Hematopoietic multipotent progenitor cell treated with erythropoietin and hydrocortisone succinate and interleukin-3 and kit ligand, for 17 days (in vitro differentiated cells): ENCODE results near the gene CD200.

Source experiments
- DNase-seq: peaks from one replicate; pipeline ENCODE4 v3.0.0-alpha.2; 2015; ENCODE audit warnings: low spot score

The CD200 gene

DNA sequence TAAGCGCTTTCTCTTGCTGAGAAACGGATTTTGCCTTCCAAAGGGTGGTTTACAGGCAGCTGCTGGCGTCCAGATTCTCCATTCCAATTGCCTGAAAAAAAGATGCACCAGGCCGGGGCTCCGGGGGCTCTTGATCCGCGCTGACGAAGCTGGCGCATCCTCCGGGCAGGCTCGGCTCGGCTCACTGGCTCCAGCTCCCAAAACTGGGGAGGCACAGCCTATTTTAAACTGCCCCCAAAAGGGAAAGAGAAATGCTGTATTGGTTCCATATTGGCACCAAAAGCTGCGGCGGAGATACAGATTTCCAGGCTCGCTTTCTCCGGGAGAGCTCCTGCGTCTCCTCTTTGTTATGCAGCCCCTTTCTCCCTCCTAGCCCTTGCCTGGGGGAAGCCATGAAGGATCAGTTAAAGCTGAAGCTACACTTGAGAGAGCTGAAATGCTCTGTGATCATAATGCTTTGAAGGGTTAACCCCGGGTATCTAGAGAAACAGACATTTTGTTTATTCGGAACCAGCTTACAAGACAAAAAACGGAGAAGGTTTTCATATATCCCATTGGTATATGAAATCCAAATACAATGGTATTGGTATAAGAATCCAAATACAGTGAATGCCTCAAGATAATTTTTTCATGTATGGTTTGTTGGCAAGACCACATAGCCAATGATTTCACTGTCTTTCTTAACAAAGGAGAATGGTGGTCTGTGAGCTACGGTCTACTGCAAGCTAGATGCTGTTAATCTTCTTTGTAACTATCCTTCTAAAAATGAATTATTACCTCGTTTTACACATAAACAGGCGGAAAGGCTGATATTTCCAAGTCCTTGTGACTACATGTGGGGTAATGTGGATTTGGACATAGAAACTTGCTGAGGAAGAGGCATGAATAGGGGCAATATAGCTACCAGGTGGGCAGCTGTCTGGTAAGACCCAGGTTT lies 693 bp downstream of the CD200 start:
- DNase-seq = no peak

- no peak for DNase-seq
Measured at GRCh38 chr3:112334691-112335433, 1.9 kb downstream of the CD200 start.

DNA sequence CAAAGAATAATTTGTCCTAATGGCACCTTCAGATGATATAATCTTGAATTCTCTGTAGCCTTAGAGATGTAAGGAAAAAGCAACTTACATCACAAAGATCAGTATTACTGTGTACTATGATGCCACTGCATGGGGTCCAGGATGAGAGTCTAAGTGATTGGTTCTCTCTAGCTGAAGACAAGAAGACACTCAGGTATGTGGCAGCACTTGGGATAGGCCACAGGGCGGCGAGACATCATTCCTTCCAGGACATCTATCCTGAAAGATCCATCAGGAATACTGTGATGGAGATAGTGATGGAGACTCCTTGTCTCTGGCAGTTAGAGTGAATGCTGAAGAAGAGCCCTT lies 2.5 kb downstream of the CD200 start:
- no peak for DNase-seq

DNA sequence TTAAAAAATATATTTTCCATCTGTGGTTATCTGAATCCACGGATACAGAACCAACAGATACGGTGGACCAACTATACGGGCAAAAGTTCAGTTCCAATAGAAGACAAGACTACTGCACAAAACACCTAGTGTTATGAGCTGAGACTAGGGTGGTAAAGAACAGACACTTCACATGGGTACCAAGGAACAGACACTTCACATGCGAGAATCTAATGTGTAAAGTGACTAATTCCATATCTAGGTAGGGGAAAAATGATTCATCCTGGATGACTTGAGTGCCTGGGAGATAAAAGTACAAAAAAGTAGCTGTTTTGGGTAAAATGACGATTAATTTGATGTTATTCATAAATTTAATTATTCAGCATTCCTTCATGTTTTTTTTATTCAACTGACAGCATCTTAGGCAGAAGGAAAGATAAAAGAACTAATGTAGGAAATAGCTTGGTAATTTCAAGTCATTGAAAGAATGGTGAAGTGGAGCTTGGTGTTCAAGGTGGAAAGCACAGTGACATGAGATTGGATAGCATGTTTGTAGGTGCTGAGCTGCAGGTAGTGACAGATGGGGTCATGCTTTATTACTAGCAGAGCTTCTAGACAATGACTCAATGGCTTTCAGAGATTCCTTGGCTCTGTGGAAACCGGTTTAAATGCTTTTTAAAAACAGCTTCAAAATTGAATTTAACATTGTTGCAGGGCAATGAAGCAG lies 5.2 kb downstream of the CD200 start:
- no peak for DNase-seq

GRCh38 chr3:112338727-112339056 lies 5.7 kb downstream of the CD200 start:
- no peak for DNase-seq

DNA sequence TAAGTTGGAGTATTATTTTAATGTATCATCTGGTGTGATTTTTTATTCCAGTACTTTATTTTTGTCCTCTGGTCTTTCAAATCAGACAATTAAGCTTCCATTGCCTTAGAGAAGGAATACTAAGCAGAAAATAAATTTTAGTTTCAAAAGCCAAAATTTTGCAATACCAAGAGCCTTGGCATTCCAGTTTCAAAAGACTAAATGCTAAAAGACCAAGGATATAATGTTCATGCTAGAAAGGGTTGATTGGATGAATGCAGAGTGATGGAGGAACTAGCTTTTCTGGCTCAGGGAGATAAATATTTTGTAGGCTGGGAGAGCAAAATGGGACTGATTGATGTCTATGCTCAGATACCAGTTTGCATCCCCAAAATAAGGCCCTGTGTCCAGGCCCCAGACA lies 6.2 kb downstream of the CD200 start:
- DNase-seq = no peak

GRCh38 chr3:112339609-112340008 lies 6.7 kb downstream of the CD200 start:
- no peak for DNase-seq

GRCh38 chr3:112341386-112341785 lies 8.4 kb downstream of the CD200 start:
- DNase-seq = no peak

DNA sequence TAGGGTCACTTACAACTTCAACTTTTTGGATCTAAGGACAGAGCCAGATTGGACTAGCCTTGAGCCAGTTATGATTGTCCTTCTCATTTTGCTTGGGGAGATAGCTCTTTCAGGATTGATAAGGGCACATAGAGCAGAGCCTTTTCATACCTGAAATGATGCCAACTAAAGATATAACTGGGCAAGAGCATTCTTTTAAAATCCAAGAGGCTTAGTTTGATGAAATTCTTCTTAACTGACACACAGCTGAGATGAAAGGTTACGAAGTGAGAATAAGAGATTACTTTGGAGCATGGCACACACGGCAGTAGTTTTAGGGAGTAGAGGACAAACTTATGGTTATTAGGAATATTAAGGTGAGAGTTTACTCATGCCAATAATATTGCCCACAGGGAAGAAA lies 12.7 kb downstream of the CD200 start:
- no peak for DNase-seq

- no peak for DNase-seq
Measured at GRCh38 chr3:112346491-112347122, 13.7 kb downstream of the CD200 start.

DNA sequence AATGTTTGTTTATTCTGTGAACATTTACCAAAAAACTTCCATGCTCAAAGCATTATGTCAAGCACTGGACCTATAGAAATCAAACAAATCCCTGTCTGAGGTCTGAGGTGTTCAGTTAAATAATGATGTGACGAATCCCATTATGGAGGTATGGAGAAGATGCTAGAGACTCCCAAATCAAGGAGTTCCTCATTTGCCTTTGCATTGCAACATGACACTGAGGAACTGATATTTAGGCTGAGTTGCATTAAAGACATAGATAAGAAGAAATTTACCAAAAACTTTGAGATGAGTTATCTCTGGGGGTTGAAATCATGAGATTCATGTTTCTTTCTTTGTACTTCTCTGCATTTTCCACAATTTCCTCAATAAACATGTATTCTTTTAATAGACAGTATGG lies 16.0 kb downstream of the CD200 start:
- DNase-seq = no peak

DNA sequence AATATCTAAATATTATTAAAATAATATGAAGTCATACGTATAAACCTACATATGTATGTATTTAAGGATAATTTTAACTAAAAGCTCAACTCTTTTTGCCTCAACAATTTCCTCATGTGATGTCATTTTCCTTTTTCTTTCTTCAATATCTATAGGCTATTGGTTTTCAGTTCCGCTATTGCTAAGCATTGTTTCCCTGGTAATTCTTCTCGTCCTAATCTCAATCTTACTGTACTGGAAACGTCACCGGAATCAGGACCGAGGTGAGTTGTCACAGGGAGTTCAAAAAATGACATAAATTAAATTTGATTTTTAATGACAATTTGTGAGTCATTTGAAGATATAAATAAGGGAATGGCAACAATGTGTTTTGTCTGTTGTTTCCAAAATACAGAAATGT lies 16.6 kb downstream of the CD200 start:
- DNase-seq = no peak

DNA sequence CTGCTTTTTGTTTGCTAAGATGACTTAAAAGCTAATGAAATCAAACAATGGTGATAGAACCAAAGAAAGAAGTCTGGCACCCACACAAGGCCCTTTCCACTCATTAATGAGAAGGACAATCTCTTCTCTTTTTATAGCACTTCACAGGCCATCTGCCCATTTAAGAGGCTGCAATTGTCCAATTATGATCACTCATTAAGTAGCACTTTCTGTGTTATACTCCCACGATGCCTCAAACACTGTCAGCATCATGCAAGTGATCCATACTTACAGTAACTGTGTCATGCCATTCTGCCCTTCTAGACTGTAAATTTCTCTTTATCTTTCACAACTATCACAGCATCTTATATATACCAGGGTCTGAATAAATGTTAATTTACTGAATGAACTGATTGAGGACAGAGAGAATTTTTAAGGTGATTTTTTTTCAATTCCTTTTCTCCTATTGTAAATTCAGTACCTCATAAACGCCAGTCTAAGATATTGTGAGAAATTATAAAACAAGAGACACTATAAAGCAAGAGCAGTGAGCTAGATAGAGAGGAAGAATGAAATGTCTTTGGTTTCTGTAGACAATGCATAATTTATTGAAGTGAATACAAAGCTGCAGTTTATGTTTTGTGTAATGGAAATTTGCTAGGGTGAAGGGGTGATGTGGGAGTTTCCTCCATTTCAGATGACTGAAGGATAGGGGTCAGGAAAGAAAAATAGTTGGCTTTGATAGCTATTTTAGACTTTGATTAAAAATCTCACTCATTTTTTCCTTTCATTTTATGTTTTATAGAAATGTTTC lies 17.3 kb downstream of the CD200 start:
- DNase-seq = no peak

GRCh38 chr3:112351036-112351435 lies 18.1 kb downstream of the CD200 start:
- DNase-seq = no peak

GRCh38 chr3:112351823-112352222 lies 18.9 kb downstream of the CD200 start:
- no peak for DNase-seq

GRCh38 chr3:112352720-112353119 lies 19.8 kb downstream of the CD200 start:
- no peak for DNase-seq

DNA sequence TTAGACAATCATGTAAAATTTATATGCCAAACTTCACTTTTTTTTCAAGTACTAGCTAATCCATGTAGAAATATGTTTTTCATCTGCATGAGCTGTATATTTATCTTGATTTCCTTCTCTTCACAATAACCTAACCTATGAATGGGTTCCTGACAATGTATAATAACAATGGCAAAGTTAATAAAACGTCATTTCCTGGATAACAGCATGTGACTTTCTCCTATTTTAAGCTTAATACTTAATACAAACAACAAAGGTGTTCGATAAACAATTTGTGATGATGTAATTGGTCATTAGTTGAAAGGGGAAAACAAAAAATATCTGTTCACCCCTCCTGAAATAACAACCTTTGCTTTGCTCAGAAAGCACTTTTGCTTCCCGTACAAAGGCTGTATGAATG lies 20.4 kb downstream of the CD200 start:
- no peak for DNase-seq

DNA sequence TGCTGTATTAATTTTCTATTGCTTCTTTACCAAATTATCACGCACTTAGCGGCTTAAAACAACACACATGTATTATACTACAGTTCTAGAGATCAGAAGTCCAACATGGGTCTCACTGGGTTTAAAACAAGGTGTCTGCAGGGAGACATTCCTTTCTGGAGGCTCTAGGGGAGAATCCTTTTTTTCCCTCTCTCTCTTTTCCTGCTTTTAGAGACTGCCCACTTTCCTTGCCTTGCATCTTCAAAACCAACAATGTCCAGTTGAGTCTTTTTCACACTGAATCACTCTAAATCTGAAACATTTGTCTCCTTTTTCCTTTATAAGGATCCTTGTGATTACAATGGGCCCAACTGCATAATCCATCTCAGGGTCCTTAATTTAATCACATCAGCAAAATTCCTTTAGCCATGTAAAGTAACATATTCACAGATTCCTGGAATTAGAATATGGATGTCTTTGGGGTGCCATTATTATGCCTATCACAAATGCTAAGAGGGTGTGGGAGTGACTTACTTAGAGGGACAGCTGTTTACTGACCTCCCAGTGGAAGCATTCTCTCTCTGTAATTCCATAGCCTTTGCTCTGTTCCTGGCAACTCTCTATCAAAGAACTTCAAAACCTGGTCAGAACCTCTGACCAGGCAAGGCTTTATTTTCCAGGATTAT lies 21.8 kb downstream of the CD200 start:
- DNase-seq = no peak

GRCh38 chr3:112355307-112355687 lies 22.3 kb downstream of the CD200 start:
- DNase-seq = no peak

GRCh38 chr3:112357930-112358780 lies 25.2 kb downstream of the CD200 start:
- no peak for DNase-seq
